Heart left ventricle (tissue), 16 donors: Measurements from ENCODE around the gene PLB1. TPM values are rescaled to one million over a fixed set of nuclear protein-coding genes. Genes with fewer than 3 reads are reported as not detected.

Experiments
- ATAC-seq, 4 donors: fragments of 200-7000 bp; cut with Tn5 transposase; one replicate each; pipeline ENCODE4 v1.9.1; 2020 to 2022; ENCODE audit warnings: moderate library complexity in 4 of 4, mild to moderate bottlenecking in 3 of 4, moderate number of reproducible peaks in 1 of 4
- DNase-seq, 5 donors: peaks; one replicate each; pipeline ENCODE4 v3.0.0-alpha.2; 2020
- H3K27ac ChIP-seq, 12 donors: fragments of 200-600 bp; sonication (generic) in 4 of 12; one replicate each; pipeline versions ENCODE4 v1.5.0 to v1.8.0; 2016 to 2022; ENCODE audit warnings: mild to moderate bottlenecking in 2 of 12
- H3K27me3 ChIP-seq, 9 donors: fragments of 200-600 bp; sonication (generic) in 2 of 9; one replicate each; pipeline versions ENCODE4 v1.5.1 to v1.8.0; 2016 to 2022; ENCODE audit warnings: mild to moderate bottlenecking in 3 of 9
- H3K36me3 ChIP-seq, 9 donors: fragments of 200-600 bp; sonication (generic) in 2 of 9; one replicate each; pipeline versions ENCODE4 v1.5.0 to v1.8.0; 2018 to 2022; ENCODE audit warnings: mild to moderate bottlenecking in 2 of 9
- H3K4me1 ChIP-seq, 12 donors: fragments of 200-600 bp; sonication (generic) in 4 of 12; one replicate each; pipeline versions ENCODE4 v1.5.0 to v1.8.0; 2016 to 2022; ENCODE audit warnings: mild to moderate bottlenecking in 3 of 12
- H3K4me3 ChIP-seq, 12 donors: fragments of 200-600 bp; sonication (generic) in 4 of 12; one replicate each; pipeline versions ENCODE4 v1.5.0 to v1.8.0; 2017 to 2022; ENCODE audit warnings: mild to moderate bottlenecking in 9 of 12, moderate library complexity in 4 of 12
- H3K9me3 ChIP-seq, 12 donors: fragments of 200-600 bp; sonication (generic) in 4 of 12; one replicate each; pipeline versions ENCODE4 v1.5.0 to v1.8.0; 2016 to 2022; ENCODE audit warnings: mild to moderate bottlenecking in 1 of 12
- POLR2A ChIP-seq, 2 donors: fragments of 450-650 bp; IDR thresholded peaks; one replicate each; pipeline ENCODE4 v1.6.1; 2017; ENCODE audit warnings: antibody characterized with exemption in 2 of 2, mild to moderate bottlenecking in 2 of 2, moderate library complexity in 2 of 2
- WGBS, 4 donors: extraction: QIAGEN DNeasy Blood & Tissue Kit in 2 of 4; methylation state at CpG; one replicate each; pipeline versions ENCODE4 v1.1.5 to v1.1.7; 2013 to 2018; 5-methylcytosine and 5-hydroxymethylcytosine counted together
- intact Hi-C, 10 donors: fragments of 100-400 bp; cut with DNase I; formaldehyde crosslinking; loops; one replicate each; pipeline versions ENCODE4 v1.11.1 to v1.14.2; 2022
- polyA plus RNA-seq, 2 donors: library from polyadenylated mRNA; stranded (reverse); fragments of 200-250 nt; gene quantifications; one replicate each; pipeline ENCODE4 v1.2.3, GENCODE V29; 2013
- total RNA-seq, 9 donors: library from RNA; depleted of rRNA in 2 of 9; stranded (reverse); fragments of >200 nt in 2 of 9; fragmentation: NEBNext Ultra II Directional in 3 of 9; extraction: Animal tissue kit (Norgen Biotek cat#: 25700) in 3 of 9; gene quantifications; one replicate each; pipeline versions ENCODE4 v1.1.0 to v1.2.4, GENCODE V29; 2016 to 2023
- TF ChIP-seq, protein P1 (sequence below), 12 donors: fragments of 200-600 bp; sonication (generic) in 4 of 12; IDR thresholded peaks; one replicate each; pipeline versions ENCODE4 v1.5.0 to v1.8.0; 2018 to 2022; ENCODE audit warnings: antibody characterized with exemption in 12 of 12, mild to moderate bottlenecking in 5 of 12
- donor health status: ischemic (EF 13 %, LVEDD 7.1; RV severe dilation, severe dysfunction).
- donor health status: healthy with polysubstance abuse.
- donor health status: DM: no; HTN: yes; CAD: no.
- donor health status: DM: no; HTN: no; CAD: no.
- donor health status: ischemic (EF 25% LVEDD 6.9; RV normal size, moderate dysfunction).
- donor health status: ischemic (EF 25% LVEDD 5.7; RV mildly dilated, moderate dysfunction).
- donor health status: healthy.
- donor health status: DM: yes; HTN: yes; CAD: no.
- donor health status: ischemic (EF 35%, LVEDD 5.7; RV mildly dilated, moderate dysfunction).
- donor health status: nonischemic (EF 11% LVEDD 7.7; RV severe dilation, severe dysfunction).
- donor health status: DM: yes; HTN: yes; CAD: no.
- donor health status: PGD.
- donor health status: ischemic (EF 29% LVEDD 5.4; RV normal size, mild dysfunction).
- donor health status: nonischemic (EF 23%, LVEDD 6.1; RV moderate dilation, normal function).

Gene PLB1
- total and polyA plus RNA-seq, 11 donors, result 0.35 to 5.5 (median 1.3) TPM

GRCh38 chr2:28481905-28482304 lies 14.0 kb upstream of the PLB1 start:
- H3K4me3 ChIP-seq, result no peak overlapping the region
- 53 to 57% (median 54%) methylated on average over 4 of the region's 4 CpGs for WGBS, 4 donors
- H3K9me3 ChIP-seq, result no peaks in the 10 kb centered on the region
- H3K27me3 ChIP-seq, result no peaks in the 10 kb centered on the region
- TF ChIP-seq POLR2A (IDR thresholded peaks at IDR 0.05), result no peak
- TF ChIP-seq, protein P1, sequence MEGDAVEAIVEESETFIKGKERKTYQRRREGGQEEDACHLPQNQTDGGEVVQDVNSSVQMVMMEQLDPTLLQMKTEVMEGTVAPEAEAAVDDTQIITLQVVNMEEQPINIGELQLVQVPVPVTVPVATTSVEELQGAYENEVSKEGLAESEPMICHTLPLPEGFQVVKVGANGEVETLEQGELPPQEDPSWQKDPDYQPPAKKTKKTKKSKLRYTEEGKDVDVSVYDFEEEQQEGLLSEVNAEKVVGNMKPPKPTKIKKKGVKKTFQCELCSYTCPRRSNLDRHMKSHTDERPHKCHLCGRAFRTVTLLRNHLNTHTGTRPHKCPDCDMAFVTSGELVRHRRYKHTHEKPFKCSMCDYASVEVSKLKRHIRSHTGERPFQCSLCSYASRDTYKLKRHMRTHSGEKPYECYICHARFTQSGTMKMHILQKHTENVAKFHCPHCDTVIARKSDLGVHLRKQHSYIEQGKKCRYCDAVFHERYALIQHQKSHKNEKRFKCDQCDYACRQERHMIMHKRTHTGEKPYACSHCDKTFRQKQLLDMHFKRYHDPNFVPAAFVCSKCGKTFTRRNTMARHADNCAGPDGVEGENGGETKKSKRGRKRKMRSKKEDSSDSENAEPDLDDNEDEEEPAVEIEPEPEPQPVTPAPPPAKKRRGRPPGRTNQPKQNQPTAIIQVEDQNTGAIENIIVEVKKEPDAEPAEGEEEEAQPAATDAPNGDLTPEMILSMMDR (IDR thresholded peaks at IDR 0.05), result no peak
- no peaks in the 10 kb centered on the region for H3K36me3 ChIP-seq
- no peaks in the 10 kb centered on the region for H3K4me1 ChIP-seq
- intact Hi-C loops, result no loop called here
- DNase-seq (no peak), ATAC-seq (peak in 1 of 4 donors; percentile 30)
- H3K27ac ChIP-seq, result no peak overlapping the region

DNA sequence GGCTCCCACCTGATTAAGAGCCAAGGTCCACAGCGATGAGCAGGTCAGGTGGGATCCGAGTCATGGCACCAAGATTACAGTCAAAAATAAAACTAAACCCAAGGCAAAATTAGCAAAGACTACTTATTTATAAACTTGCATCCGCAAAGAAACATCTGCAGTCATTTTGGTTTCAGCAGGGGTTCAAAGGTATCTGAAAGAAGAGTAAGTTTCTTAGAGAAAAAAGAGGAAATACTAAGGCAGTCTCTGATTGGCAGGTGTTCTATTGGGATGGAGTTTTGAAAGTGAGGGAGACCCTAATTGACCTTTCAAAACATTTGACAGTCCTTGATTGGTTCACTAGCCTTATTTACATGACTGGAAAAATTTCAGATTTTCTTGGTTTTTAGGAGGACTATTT lies 11.0 kb upstream of the PLB1 start:
- H3K36me3 ChIP-seq, result no peaks in the 10 kb centered on the region
- no peak overlapping the region for H3K27ac ChIP-seq
- ATAC-seq (no peak), DNase-seq (no peak)
- no peaks in the 10 kb centered on the region for H3K9me3 ChIP-seq
- no peak for TF ChIP-seq POLR2A (IDR thresholded peaks at IDR 0.05)
- TF ChIP-seq, protein P1 (IDR thresholded peaks at IDR 0.05), result no peak
- H3K4me3 ChIP-seq, result no peak overlapping the region
- H3K27me3 ChIP-seq, result no peaks in the 10 kb centered on the region
- WGBS, 4 donors, result 94 to 95% (median 94%) methylated on average over 3 of the region's 3 CpGs
- intact Hi-C loops, result no loop called here
- no peaks in the 10 kb centered on the region for H3K4me1 ChIP-seq

DNA sequence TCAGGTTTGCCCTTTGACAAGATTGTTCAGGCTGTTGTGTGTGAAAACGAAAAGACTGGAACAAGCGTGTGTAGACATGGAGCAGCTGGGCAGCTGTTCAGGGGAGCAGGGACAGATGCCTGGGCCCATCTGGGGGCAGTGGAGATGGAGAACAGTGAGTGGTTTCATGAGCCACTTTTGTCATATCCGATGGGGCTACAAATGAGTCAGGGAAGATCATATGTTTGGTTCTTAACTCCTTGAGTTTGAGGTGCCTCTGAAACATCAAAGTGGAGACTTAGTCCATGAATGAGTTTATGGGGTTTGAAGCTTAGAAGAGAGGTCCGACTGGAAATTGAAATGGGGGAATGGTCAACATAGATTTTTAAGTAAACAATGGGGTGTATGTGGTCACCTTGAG lies 9.3 kb upstream of the PLB1 start:
- ATAC-seq (no peak), DNase-seq (no peak)
- no peaks in the 10 kb centered on the region for H3K4me1 ChIP-seq
- H3K9me3 ChIP-seq, result no peaks in the 10 kb centered on the region
- no peaks in the 10 kb centered on the region for H3K27me3 ChIP-seq
- intact Hi-C loops, result no loop called here
- H3K36me3 ChIP-seq, result no peaks in the 10 kb centered on the region
- H3K27ac ChIP-seq, result no peak overlapping the region
- 79 to 91% (median 88%) methylated on average over 4 of the region's 4 CpGs for WGBS, 4 donors
- H3K4me3 ChIP-seq, result no peak overlapping the region
- TF ChIP-seq, protein P1 (IDR thresholded peaks at IDR 0.05), result no peak
- TF ChIP-seq POLR2A (IDR thresholded peaks at IDR 0.05), result no peak

DNA sequence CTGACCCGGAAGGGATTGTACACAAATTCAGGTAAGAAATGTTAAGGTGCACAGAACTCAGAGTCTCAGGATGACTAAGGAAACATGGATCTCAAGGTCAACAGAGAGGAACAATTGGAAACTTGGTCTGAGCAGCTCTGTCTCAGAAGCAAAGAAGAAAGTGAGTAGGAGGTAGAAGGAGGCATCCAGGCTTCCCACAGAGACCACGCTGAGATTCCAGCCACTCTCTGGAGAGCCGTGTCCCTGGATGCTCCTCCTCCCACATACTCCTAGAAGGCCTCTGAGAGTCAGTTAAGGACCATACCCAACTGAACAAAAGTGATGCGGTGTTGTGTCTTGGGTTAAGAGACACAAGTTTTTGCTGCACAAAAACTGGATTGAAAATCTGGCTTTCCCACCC lies 8.6 kb upstream of the PLB1 start:
- Histone ChIP-seq H3K27ac (no peak overlapping the region), H3K4me1 (no peaks in the 10 kb centered on the region), H3K4me3 (no peak overlapping the region), H3K36me3 (no peaks in the 10 kb centered on the region), H3K9me3 (no peaks in the 10 kb centered on the region), H3K27me3 (no peaks in the 10 kb centered on the region)
- WGBS, 4 donors, result 77 to 88% (median 84%) methylated on average over 4 of the region's 4 CpGs
- no peak for DNase-seq
- no peak for ATAC-seq
- TF ChIP-seq, protein P1 (IDR thresholded peaks at IDR 0.05), result no peak
- TF ChIP-seq POLR2A (IDR thresholded peaks at IDR 0.05), result no peak
- intact Hi-C loops, result no loop called here
